ENCODE results near the gene MISFA.
A peak's percentile ranks its signal among the peaks of the same experiment; 100 is the strongest.

MISFA gene

GRCh38 chr11:18599739-18600230 is at the start of gene MISFA:
Gene MISFA (plus strand): TSS chr11:18599789. CDS start chr11:18599929, 140 bp downstream.
- Histone ChIP-seq H3K4me3 (ENCODE audit: low read depth, low read length) (no peak within 1 kb of the TSS), H3K9ac (ENCODE audit: low read depth, low read length) (no peak within 1 kb of the TSS), H3K9me3 (ENCODE audit: control insufficient read depth, insufficient read depth, low read length) (no peaks in the 10 kb centered on the region), H3K4me1 (ENCODE audit: control insufficient read depth, insufficient read depth, low read length) (no peaks in the 10 kb centered on the region), H3K36me3 (ENCODE audit: control insufficient read depth, insufficient read depth, low read length) (peaks cover 3% of the 10 kb centered on the region), H3K27me3 (ENCODE audit: control insufficient read depth, insufficient read depth, low read length) (no peaks in the 10 kb centered on the region)

- Histone ChIP-seq H3K27me3 (ENCODE audit: control insufficient read depth, insufficient read depth, low read length) (no peaks in the 10 kb centered on the region), H3K9ac (ENCODE audit: low read depth, low read length) (no peak overlapping the region), H3K36me3 (ENCODE audit: control insufficient read depth, insufficient read depth, low read length) (no peaks in the 10 kb centered on the region), H3K4me3 (ENCODE audit: low read depth, low read length) (no peak overlapping the region), H3K4me1 (ENCODE audit: control insufficient read depth, insufficient read depth, low read length) (no peaks in the 10 kb centered on the region), H3K9me3 (ENCODE audit: control insufficient read depth, insufficient read depth, low read length) (no peaks in the 10 kb centered on the region)
Observed at GRCh38 chr11:18563090-18563730, 36.4 kb upstream of the MISFA start.

- Histone ChIP-seq H3K4me3 (ENCODE audit: low read depth, low read length) (no peak overlapping the region), H3K36me3 (ENCODE audit: control insufficient read depth, insufficient read depth, low read length) (no peaks in the 10 kb centered on the region), H3K4me1 (ENCODE audit: control insufficient read depth, insufficient read depth, low read length) (no peaks in the 10 kb centered on the region), H3K9ac (ENCODE audit: low read depth, low read length) (no peak overlapping the region), H3K9me3 (ENCODE audit: control insufficient read depth, insufficient read depth, low read length) (no peaks in the 10 kb centered on the region), H3K27me3 (ENCODE audit: control insufficient read depth, insufficient read depth, low read length) (no peaks in the 10 kb centered on the region)
Observed at GRCh38 chr11:18564149-18564548, 35.4 kb upstream of the MISFA start.

GRCh38 chr11:18566406-18566805 is 33.2 kb upstream of the MISFA start:
- Histone ChIP-seq H3K9ac (ENCODE audit: low read depth, low read length) (no peak overlapping the region), H3K36me3 (ENCODE audit: control insufficient read depth, insufficient read depth, low read length) (peaks cover 3% of the 10 kb centered on the region), H3K27me3 (ENCODE audit: control insufficient read depth, insufficient read depth, low read length) (no peaks in the 10 kb centered on the region), H3K4me1 (ENCODE audit: control insufficient read depth, insufficient read depth, low read length) (no peaks in the 10 kb centered on the region), H3K9me3 (ENCODE audit: control insufficient read depth, insufficient read depth, low read length) (no peaks in the 10 kb centered on the region), H3K4me3 (ENCODE audit: low read depth, low read length) (no peak overlapping the region)

- peaks cover 3% of the 10 kb centered on the region for H3K36me3 ChIP-seq (ENCODE audit: control insufficient read depth, insufficient read depth, low read length)
Observed at GRCh38 chr11:18567081-18567480, 32.5 kb upstream of the MISFA start.

GRCh38 chr11:18575361-18575760 is 24.2 kb upstream of the MISFA start:
- Histone ChIP-seq H3K9ac (ENCODE audit: low read depth, low read length) (no peak overlapping the region), H3K4me3 (ENCODE audit: low read depth, low read length) (no peak overlapping the region), H3K36me3 (ENCODE audit: control insufficient read depth, insufficient read depth, low read length) (peaks cover under 1% of the 10 kb centered on the region), H3K4me1 (ENCODE audit: control insufficient read depth, insufficient read depth, low read length) (no peaks in the 10 kb centered on the region), H3K9me3 (ENCODE audit: control insufficient read depth, insufficient read depth, low read length) (no peaks in the 10 kb centered on the region), H3K27me3 (ENCODE audit: control insufficient read depth, insufficient read depth, low read length) (no peaks in the 10 kb centered on the region)

More at GRCh38 chr11:18567081-18567480, 32.5 kb upstream of the MISFA start:
- no peak overlapping the region for H3K4me3 ChIP-seq (ENCODE audit: low read depth, low read length)
- no peak overlapping the region for H3K9ac ChIP-seq (ENCODE audit: low read depth, low read length)
- no peaks in the 10 kb centered on the region for H3K9me3 ChIP-seq (ENCODE audit: control insufficient read depth, insufficient read depth, low read length)
- H3K27me3 ChIP-seq (ENCODE audit: control insufficient read depth, insufficient read depth, low read length): no peaks in the 10 kb centered on the region
- no peaks in the 10 kb centered on the region for H3K4me1 ChIP-seq (ENCODE audit: control insufficient read depth, insufficient read depth, low read length)

GRCh38 chr11:18578975-18579598 is 20.5 kb upstream of the MISFA start:
- Histone ChIP-seq H3K9me3 (ENCODE audit: control insufficient read depth, insufficient read depth, low read length) (no peaks in the 10 kb centered on the region), H3K27me3 (ENCODE audit: control insufficient read depth, insufficient read depth, low read length) (no peaks in the 10 kb centered on the region), H3K9ac (ENCODE audit: low read depth, low read length) (no peak overlapping the region), H3K4me3 (ENCODE audit: low read depth, low read length) (no peak overlapping the region), H3K36me3 (ENCODE audit: control insufficient read depth, insufficient read depth, low read length) (no peaks in the 10 kb centered on the region), H3K4me1 (ENCODE audit: control insufficient read depth, insufficient read depth, low read length) (no peaks in the 10 kb centered on the region)

- Histone ChIP-seq H3K9ac (ENCODE audit: low read depth, low read length) (no peak overlapping the region), H3K9me3 (ENCODE audit: control insufficient read depth, insufficient read depth, low read length) (no peaks in the 10 kb centered on the region), H3K4me1 (ENCODE audit: control insufficient read depth, insufficient read depth, low read length) (no peaks in the 10 kb centered on the region), H3K36me3 (ENCODE audit: control insufficient read depth, insufficient read depth, low read length) (no peaks in the 10 kb centered on the region), H3K27me3 (ENCODE audit: control insufficient read depth, insufficient read depth, low read length) (no peaks in the 10 kb centered on the region), H3K4me3 (ENCODE audit: low read depth, low read length) (no peak overlapping the region)
Observed at GRCh38 chr11:18580113-18580766, 19.3 kb upstream of the MISFA start.

- Histone ChIP-seq H3K9ac (ENCODE audit: low read depth, low read length) (no peak overlapping the region), H3K36me3 (ENCODE audit: control insufficient read depth, insufficient read depth, low read length) (no peaks in the 10 kb centered on the region), H3K4me1 (ENCODE audit: control insufficient read depth, insufficient read depth, low read length) (no peaks in the 10 kb centered on the region), H3K9me3 (ENCODE audit: control insufficient read depth, insufficient read depth, low read length) (no peaks in the 10 kb centered on the region), H3K27me3 (ENCODE audit: control insufficient read depth, insufficient read depth, low read length) (no peaks in the 10 kb centered on the region), H3K4me3 (ENCODE audit: low read depth, low read length) (no peak overlapping the region)
Observed at GRCh38 chr11:18581825-18582224, 17.8 kb upstream of the MISFA start.

GRCh38 chr11:18588297-18589252 is 11.0 kb upstream of the MISFA start, which contains the start of gene UEVLD:
Gene UEVLD (minus strand): TSS chr11:18588734. CDS start chr11:18588654, 80 bp downstream.
- peak within 1 kb of the TSS; percentile 99 for H3K4me3 ChIP-seq (ENCODE audit: low read depth, low read length)
- H3K27me3 ChIP-seq (ENCODE audit: control insufficient read depth, insufficient read depth, low read length): no peaks in the 10 kb centered on the region
- peak within 1 kb of the TSS; percentile 92 for H3K9ac ChIP-seq (ENCODE audit: low read depth, low read length)

GRCh38 chr11:18590571-18590970 is 9.0 kb upstream of the MISFA start:
- no peaks in the 10 kb centered on the region for H3K9me3 ChIP-seq (ENCODE audit: control insufficient read depth, insufficient read depth, low read length)
- H3K4me1 ChIP-seq (ENCODE audit: control insufficient read depth, insufficient read depth, low read length): no peaks in the 10 kb centered on the region
- no peaks in the 10 kb centered on the region for H3K27me3 ChIP-seq (ENCODE audit: control insufficient read depth, insufficient read depth, low read length)
- no peaks in the 10 kb centered on the region for H3K36me3 ChIP-seq (ENCODE audit: control insufficient read depth, insufficient read depth, low read length)
- H3K9ac ChIP-seq (ENCODE audit: low read depth, low read length): no peak overlapping the region
- no peak overlapping the region for H3K4me3 ChIP-seq (ENCODE audit: low read depth, low read length)

More at GRCh38 chr11:18588297-18589252, 11.0 kb upstream of the MISFA start, which contains the start of gene UEVLD:
- Histone ChIP-seq H3K4me1 (ENCODE audit: control insufficient read depth, insufficient read depth, low read length) (no peaks in the 10 kb centered on the region), H3K9me3 (ENCODE audit: control insufficient read depth, insufficient read depth, low read length) (no peaks in the 10 kb centered on the region), H3K36me3 (ENCODE audit: control insufficient read depth, insufficient read depth, low read length) (no peaks in the 10 kb centered on the region)
